Thyroid gland (tissue), 4 donors: ENCODE measurements around the gene PLXNA4. TPM values are rescaled to one million over a fixed set of nuclear protein-coding genes. Genes with fewer than 3 reads are reported as not detected.
"Not testable (repeated sequence)": the region's sequence is repeated elsewhere in the genome, so short reads cannot be mapped to it uniquely, and the experiment has no call there.

Source experiments
- DNase-seq, 2 donors: peaks; one replicate each; pipeline ENCODE4 v3.0.0-alpha.2; 2019
- H3K27ac ChIP-seq, 3 donors: fragments of 200-600 bp; sonication (generic); 1 replicate in 2 of 3; 2 replicates in 1 of 3; pipeline ENCODE4 v1.5.1; 2016 to 2019; ENCODE audit warnings: mild to moderate bottlenecking in 1 of 3, moderate library complexity in 1 of 3
- H3K27me3 ChIP-seq: fragments of 200-600 bp; sonication (generic); one replicate; pipeline ENCODE4 v1.5.1; 2019
- H3K36me3 ChIP-seq, 2 donors: fragments of 200-600 bp; sonication (generic); one replicate each; pipeline ENCODE4 v1.5.1; 2016 to 2019
- H3K4me1 ChIP-seq, 2 donors: fragments of 200-600 bp; sonication (generic); one replicate each; pipeline ENCODE4 v1.5.1; 2017 to 2019
- H3K4me3 ChIP-seq, 3 donors: fragments of 200-600 bp; sonication (generic); replicated peaks in 1 of 3; 1 replicate in 2 of 3; 2 replicates in 1 of 3; pipeline ENCODE4 v1.5.1; 2016; ENCODE audit warnings: mild to moderate bottlenecking in 1 of 3
- H3K9me3 ChIP-seq: fragments of 200-600 bp; sonication (generic); one replicate; pipeline ENCODE4 v1.5.1; 2017
- POLR2A ChIP-seq, 2 donors: fragments of 450-650 bp; IDR thresholded peaks; one replicate each; pipeline ENCODE4 v1.6.1; 2017; ENCODE audit warnings: antibody characterized with exemption in 2 of 2, mild to moderate bottlenecking in 2 of 2, moderate library complexity in 1 of 2
- WGBS, 2 donors: methylation state at CpG; one replicate each; pipeline ENCODE4 v1.1.5; 2017; 5-methylcytosine and 5-hydroxymethylcytosine counted together
- intact Hi-C: fragments of 100-400 bp; cut with DNase I; formaldehyde crosslinking; loops from one replicate; pipeline ENCODE4 v1.15.1; 2023
- total RNA-seq, 4 donors: library from RNA; depleted of rRNA; stranded (reverse); fragments of >200 nt; gene quantifications; one replicate each; pipeline ENCODE4 v1.2.3, GENCODE V29; 2016
- TF ChIP-seq, protein P1 (sequence below), 6 experiments: fragments of 200-600 bp in 3 of 6; fragments of 450-650 bp in 3 of 6; sonication (generic) in 3 of 6; IDR thresholded peaks; one replicate each; pipeline ENCODE4 v1.5.1; 2016 to 2019; ENCODE audit warnings: antibody characterized with exemption in 6 of 6, mild to moderate bottlenecking in 2 of 6, inconsistent platforms in 1 of 6, moderate library complexity in 1 of 6

The PLXNA4 gene
- total RNA-seq, 4 donors from 2014 or later = 1.3 to 8.3 (median 2.4) TPM

DNA sequence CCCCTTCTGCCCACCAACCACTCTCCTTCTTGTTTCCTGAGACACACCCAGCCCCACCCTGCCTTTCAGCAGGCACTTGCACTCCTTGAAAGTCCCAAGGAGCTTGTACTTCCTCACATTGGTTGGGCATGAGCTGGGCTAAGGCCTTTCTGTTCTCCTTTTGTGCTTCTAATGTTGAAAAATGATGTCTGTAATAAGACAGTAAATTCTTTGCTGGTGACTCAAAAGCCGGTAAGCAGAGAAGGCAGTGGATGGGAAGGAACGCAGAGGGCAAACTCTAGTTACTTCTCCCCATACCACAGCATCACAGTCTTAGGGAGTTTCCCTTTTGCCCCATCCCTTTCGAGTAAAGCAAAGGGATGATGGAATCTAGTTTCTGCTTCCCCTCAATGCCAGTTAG lies 185.6 kb downstream of the PLXNA4 start:
- intact Hi-C loops = no loop called here
- Histone ChIP-seq H3K36me3 (no peaks in the 10 kb centered on the region), H3K27ac (no peak overlapping the region), H3K27me3 (no peaks in the 10 kb centered on the region), H3K4me1 (peaks cover 20 to 49% of the 10 kb centered on the region in 2 donors), H3K9me3 (no peaks in the 10 kb centered on the region), H3K4me3 (no peak overlapping the region)
- WGBS, 2 donors = 78 to 92% methylated on average over 3 of the region's 3 CpGs
- TF ChIP-seq, protein P1, sequence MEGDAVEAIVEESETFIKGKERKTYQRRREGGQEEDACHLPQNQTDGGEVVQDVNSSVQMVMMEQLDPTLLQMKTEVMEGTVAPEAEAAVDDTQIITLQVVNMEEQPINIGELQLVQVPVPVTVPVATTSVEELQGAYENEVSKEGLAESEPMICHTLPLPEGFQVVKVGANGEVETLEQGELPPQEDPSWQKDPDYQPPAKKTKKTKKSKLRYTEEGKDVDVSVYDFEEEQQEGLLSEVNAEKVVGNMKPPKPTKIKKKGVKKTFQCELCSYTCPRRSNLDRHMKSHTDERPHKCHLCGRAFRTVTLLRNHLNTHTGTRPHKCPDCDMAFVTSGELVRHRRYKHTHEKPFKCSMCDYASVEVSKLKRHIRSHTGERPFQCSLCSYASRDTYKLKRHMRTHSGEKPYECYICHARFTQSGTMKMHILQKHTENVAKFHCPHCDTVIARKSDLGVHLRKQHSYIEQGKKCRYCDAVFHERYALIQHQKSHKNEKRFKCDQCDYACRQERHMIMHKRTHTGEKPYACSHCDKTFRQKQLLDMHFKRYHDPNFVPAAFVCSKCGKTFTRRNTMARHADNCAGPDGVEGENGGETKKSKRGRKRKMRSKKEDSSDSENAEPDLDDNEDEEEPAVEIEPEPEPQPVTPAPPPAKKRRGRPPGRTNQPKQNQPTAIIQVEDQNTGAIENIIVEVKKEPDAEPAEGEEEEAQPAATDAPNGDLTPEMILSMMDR (IDR thresholded peaks at IDR 0.05) = no peak
- TF ChIP-seq POLR2A (IDR thresholded peaks at IDR 0.05) = no peak
- DNase-seq = no peak

DNA sequence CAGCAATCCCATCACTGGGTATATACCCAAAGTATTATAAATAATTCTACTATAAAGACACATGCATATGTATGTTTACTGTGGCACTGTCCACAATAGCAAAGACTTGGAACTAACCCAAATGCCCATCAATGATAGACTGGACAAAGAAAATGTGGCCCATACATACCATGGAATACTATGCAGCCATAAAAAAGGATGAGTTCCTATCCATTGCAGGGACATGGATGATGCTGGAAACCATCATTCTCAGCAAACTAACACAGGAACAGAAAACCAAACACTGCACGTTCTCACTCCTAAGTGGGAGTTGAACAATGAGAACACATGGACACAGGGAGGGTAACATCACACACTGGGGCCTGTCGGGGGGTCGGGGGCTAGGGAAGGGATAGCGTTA lies 186.2 kb downstream of the PLXNA4 start:
- 91 to 93% methylated on average over 4 of the region's 4 CpGs for WGBS, 2 donors
- intact Hi-C loops, H3K4me3 ChIP-seq: not testable (repeated sequence)

DNA sequence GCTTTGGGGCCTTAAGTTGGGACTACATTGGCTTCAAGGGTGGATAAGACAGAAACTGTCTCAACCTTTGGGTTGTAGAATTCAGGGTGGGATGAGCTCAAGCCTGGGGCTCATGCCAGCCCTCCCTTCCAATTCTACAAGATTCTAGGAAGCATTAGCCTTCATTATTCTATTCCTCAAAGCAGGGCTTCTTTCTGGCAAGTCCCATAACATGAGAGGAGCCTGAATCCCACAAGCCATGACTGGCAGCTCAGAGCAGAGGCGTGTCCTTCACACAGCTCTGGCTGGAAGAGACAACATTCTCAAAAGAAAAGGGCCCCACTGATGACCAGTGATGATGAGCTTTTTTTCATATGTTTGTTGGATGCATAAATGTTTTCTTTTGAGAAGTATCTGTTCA lies 187.6 kb downstream of the PLXNA4 start:
- Histone ChIP-seq H3K4me3 (no peak overlapping the region), H3K9me3 (no peaks in the 10 kb centered on the region), H3K4me1 (peaks cover 16 to 42% of the 10 kb centered on the region in 2 donors), H3K27ac (no peak overlapping the region), H3K36me3 (no peaks in the 10 kb centered on the region), H3K27me3 (no peaks in the 10 kb centered on the region)
- no peak for TF ChIP-seq POLR2A (IDR thresholded peaks at IDR 0.05)
- TF ChIP-seq, protein P1 (IDR thresholded peaks at IDR 0.05) = no peak
- intact Hi-C loops = no loop called here
- no peak for DNase-seq
- WGBS, 2 donors = 91 to 100% methylated on average over 1 of the region's 1 CpG

More for the DNA sequence above, 186.2 kb downstream of the PLXNA4 start:
- H3K27ac ChIP-seq, H3K36me3 ChIP-seq, H3K9me3 ChIP-seq, H3K27me3 ChIP-seq, DNase-seq: not testable (repeated sequence)
- H3K4me1 ChIP-seq = peaks cover 20 to 48% of the 10 kb centered on the region in 2 donors

DNA sequence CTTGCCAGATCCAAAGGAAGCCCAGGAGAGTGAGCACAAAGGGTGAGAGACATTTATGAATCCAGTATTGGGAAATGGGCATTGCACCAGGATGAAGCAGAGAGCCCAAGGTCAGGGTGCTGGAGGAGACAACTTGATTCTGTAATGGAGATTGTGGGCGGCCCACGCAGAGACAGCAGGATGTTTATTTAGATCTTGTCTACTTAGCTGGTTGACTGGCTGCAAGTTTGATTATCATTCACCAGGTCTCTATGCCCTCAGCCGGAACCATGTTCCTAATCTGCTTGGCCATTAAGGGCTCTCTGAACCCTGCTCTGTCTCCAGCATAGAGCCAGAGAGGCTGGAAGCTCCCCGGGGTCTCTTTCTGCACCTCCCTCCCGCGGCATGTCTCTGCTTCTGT lies 188.7 kb downstream of the PLXNA4 start:
- no peaks in the 10 kb centered on the region for H3K9me3 ChIP-seq
- TF ChIP-seq, protein P1 (IDR thresholded peaks at IDR 0.05) = no peak
- TF ChIP-seq POLR2A (IDR thresholded peaks at IDR 0.05) = no peak
- peaks cover 13 to 37% of the 10 kb centered on the region in 2 donors for H3K4me1 ChIP-seq
- H3K27ac ChIP-seq = peak overlapping the region in 1 of 3 donors; percentile 32
- H3K27me3 ChIP-seq = no peaks in the 10 kb centered on the region
- H3K4me3 ChIP-seq = no peak overlapping the region
- 38 to 42% methylated on average over 6 of the region's 6 CpGs for WGBS, 2 donors
- no peaks in the 10 kb centered on the region for H3K36me3 ChIP-seq
- peak; percentile 24 to 42 for DNase-seq
- intact Hi-C loops = no loop called here

DNA sequence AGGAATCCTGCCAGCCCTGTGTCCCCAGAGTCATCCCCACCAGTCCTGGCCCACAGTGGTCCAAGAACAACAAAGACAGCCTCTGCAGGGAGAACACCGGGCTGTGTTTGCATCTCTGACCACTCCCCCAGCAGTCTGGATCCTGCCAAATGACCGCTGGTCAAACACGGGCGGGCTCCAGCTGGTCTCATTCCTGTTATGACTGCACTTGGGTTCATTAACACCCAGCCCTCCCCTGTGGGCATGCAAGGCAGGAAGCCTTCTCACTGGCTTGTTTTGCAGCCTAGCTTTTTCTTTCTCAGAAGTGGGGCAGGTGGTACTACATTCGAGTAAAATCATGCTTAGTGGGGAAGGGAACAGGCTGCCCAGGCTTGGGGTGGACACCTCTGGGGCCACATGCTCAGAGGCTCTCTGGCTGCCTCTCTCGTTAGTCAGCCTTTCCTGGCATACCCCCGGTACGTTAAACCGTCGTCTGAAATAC lies 190.0 kb downstream of the PLXNA4 start:
- H3K4me1 ChIP-seq = peaks cover 13 to 37% of the 10 kb centered on the region in 2 donors
- TF ChIP-seq POLR2A (IDR thresholded peaks at IDR 0.05) = no peak
- TF ChIP-seq, protein P1 (IDR thresholded peaks at IDR 0.05) = no peak
- intact Hi-C loops = no loop called here
- peak overlapping the region in 1 of 3 donors; percentile 17 for H3K27ac ChIP-seq
- no peaks in the 10 kb centered on the region for H3K27me3 ChIP-seq
- DNase-seq = peak; percentile 30 to 59
- H3K4me3 ChIP-seq = no peak overlapping the region
- no peaks in the 10 kb centered on the region for H3K36me3 ChIP-seq
- WGBS, 2 donors = 41 to 45% methylated on average over 6 to 9 of the region's 10 CpGs
- no peaks in the 10 kb centered on the region for H3K9me3 ChIP-seq
